ENCODE data around the gene PET100. TPM values are rescaled to one million over a fixed set of nuclear protein-coding genes. Genes with fewer than 3 reads are reported as not detected.
A peak's percentile ranks its signal among the peaks of the same experiment; 100 is the strongest.

PET100 gene
- total RNA-seq, 1 experiment from 2014 or later = 27.7 TPM

- Histone ChIP-seq H3K27me3 (ENCODE audit: control insufficient read depth, insufficient read depth, low read length) (peaks cover 26% of the 10 kb centered on the region), H3K36me3 (replicated peaks; ENCODE audit: control insufficient read depth, insufficient read depth, low read length) (no peaks in the 10 kb centered on the region), H3K4me3 (ENCODE audit: insufficient read depth, low read depth, low read length) (peak overlapping the region; percentile 55; the same call in 1 of the 2 replicates)
- peak; percentile 65 for DNase-seq
Measured at GRCh38 chr19:7669641-7670040, 40.0 kb downstream of the PET100 start.

- Histone ChIP-seq H3K4me3 (ENCODE audit: insufficient read depth, low read depth, low read length) (peak overlapping the region; percentile 55), H3K27me3 (ENCODE audit: control insufficient read depth, insufficient read depth, low read length) (peaks cover 26% of the 10 kb centered on the region), H3K36me3 (replicated peaks; ENCODE audit: control insufficient read depth, insufficient read depth, low read length) (no peaks in the 10 kb centered on the region)
- DNase-seq = peak; percentile 80
Measured at GRCh38 chr19:7670150-7670783, 40.7 kb downstream of the PET100 start.

GRCh38 chr19:7670790-7671189 lies 41.2 kb downstream of the PET100 start:
- H3K36me3 ChIP-seq (replicated peaks; ENCODE audit: control insufficient read depth, insufficient read depth, low read length) = no peaks in the 10 kb centered on the region
- DNase-seq = no peak
- peaks cover 26% of the 10 kb centered on the region for H3K27me3 ChIP-seq (ENCODE audit: control insufficient read depth, insufficient read depth, low read length)
- H3K4me3 ChIP-seq (ENCODE audit: insufficient read depth, low read depth, low read length) = peak overlapping the region; percentile 55

- Histone ChIP-seq H3K4me3 (ENCODE audit: insufficient read depth, low read depth, low read length) (no peak overlapping the region), H3K36me3 (replicated peaks; ENCODE audit: control insufficient read depth, insufficient read depth, low read length) (no peaks in the 10 kb centered on the region), H3K27me3 (ENCODE audit: control insufficient read depth, insufficient read depth, low read length) (peaks cover 26% of the 10 kb centered on the region)
- DNase-seq = no peak
Measured at GRCh38 chr19:7672522-7672921, 42.9 kb downstream of the PET100 start.

- Histone ChIP-seq H3K36me3 (replicated peaks; ENCODE audit: control insufficient read depth, insufficient read depth, low read length) (no peaks in the 10 kb centered on the region), H3K4me3 (ENCODE audit: insufficient read depth, low read depth, low read length) (no peak overlapping the region), H3K27me3 (ENCODE audit: control insufficient read depth, insufficient read depth, low read length) (peaks cover 23% of the 10 kb centered on the region)
- peak; percentile 92 for DNase-seq
Measured at GRCh38 chr19:7674010-7675005, 44.7 kb downstream of the PET100 start.

GRCh38 chr19:7676376-7676775 lies 46.8 kb downstream of the PET100 start:
- Histone ChIP-seq H3K4me3 (ENCODE audit: insufficient read depth, low read depth, low read length) (no peak overlapping the region), H3K27me3 (ENCODE audit: control insufficient read depth, insufficient read depth, low read length) (peaks cover 12% of the 10 kb centered on the region), H3K36me3 (replicated peaks; ENCODE audit: control insufficient read depth, insufficient read depth, low read length) (no peaks in the 10 kb centered on the region)
- no peak for DNase-seq

GRCh38 chr19:7676854-7677253 lies 47.3 kb downstream of the PET100 start, which contains the start of gene MCEMP1:
MCEMP1 (plus strand) TSS chr19:7677090; CDS start chr19:7677121, 31 bp downstream.
- H3K36me3 ChIP-seq (replicated peaks; ENCODE audit: control insufficient read depth, insufficient read depth, low read length) = no peaks in the 10 kb centered on the region
- peaks cover 12% of the 10 kb centered on the region for H3K27me3 ChIP-seq (ENCODE audit: control insufficient read depth, insufficient read depth, low read length)
- no peak for DNase-seq
- H3K4me3 ChIP-seq (ENCODE audit: insufficient read depth, low read depth, low read length) = no peak within 1 kb of the TSS

- Histone ChIP-seq H3K4me3 (ENCODE audit: insufficient read depth, low read depth, low read length) (no peak overlapping the region; the same call in 1 of the 2 replicates), H3K36me3 (replicated peaks; ENCODE audit: control insufficient read depth, insufficient read depth, low read length) (peaks cover 2% of the 10 kb centered on the region; the same call in 1 of the 2 replicates), H3K27me3 (ENCODE audit: control insufficient read depth, insufficient read depth, low read length) (peaks cover 7% of the 10 kb centered on the region; the same call in 1 of the 2 replicates)
- no peak for DNase-seq
Measured at GRCh38 chr19:7677669-7678311, 48.2 kb downstream of the PET100 start.

GRCh38 chr19:7678971-7679751 lies 49.6 kb downstream of the PET100 start:
- Histone ChIP-seq H3K4me3 (ENCODE audit: insufficient read depth, low read depth, low read length) (no peak overlapping the region), H3K36me3 (replicated peaks; ENCODE audit: control insufficient read depth, insufficient read depth, low read length) (peaks cover 5% of the 10 kb centered on the region), H3K27me3 (ENCODE audit: control insufficient read depth, insufficient read depth, low read length) (peaks cover 7% of the 10 kb centered on the region; the same call in 1 of the 2 replicates)
- DNase-seq = no peak

GRCh38 chr19:7679771-7680605 lies 50.4 kb downstream of the PET100 start:
- Histone ChIP-seq H3K4me3 (ENCODE audit: insufficient read depth, low read depth, low read length) (peak overlapping the region; percentile 18; the same call in 1 of the 2 replicates), H3K27me3 (ENCODE audit: control insufficient read depth, insufficient read depth, low read length) (peaks cover 7% of the 10 kb centered on the region; the same call in 1 of the 2 replicates), H3K36me3 (replicated peaks; ENCODE audit: control insufficient read depth, insufficient read depth, low read length) (peaks cover 5% of the 10 kb centered on the region)
- no peak for DNase-seq

- Histone ChIP-seq H3K27me3 (ENCODE audit: control insufficient read depth, insufficient read depth, low read length) (peaks cover 7% of the 10 kb centered on the region; the same call in 1 of the 2 replicates), H3K4me3 (ENCODE audit: insufficient read depth, low read depth, low read length) (peak within 1 kb of the TSS; percentile 92), H3K36me3 (replicated peaks; ENCODE audit: control insufficient read depth, insufficient read depth, low read length) (peaks cover 5% of the 10 kb centered on the region)
- DNase-seq = peak; percentile 98
Measured at GRCh38 chr19:7680606-7681339, 51.2 kb downstream of the PET100 start, which contains the start of gene TRAPPC5. TRAPPC5 (plus strand) TSS chr19:7680833; CDS start chr19:7682254, 1,421 bp downstream.

All from H7 (cell line).